ENCODE results near the gene EEF2K. TPM values are rescaled to one million over a fixed set of nuclear protein-coding genes. Genes with fewer than 3 reads are reported as not detected.
A peak's percentile ranks its signal among the peaks of the same experiment; 100 is the strongest.

The EEF2K gene
- total and polyA plus RNA-seq, 2 of the 13 experiments (the other 11 are each of a cell fraction or from before 2014, with no cell fraction given), result 22.0 to 23.8 TPM

DNA sequence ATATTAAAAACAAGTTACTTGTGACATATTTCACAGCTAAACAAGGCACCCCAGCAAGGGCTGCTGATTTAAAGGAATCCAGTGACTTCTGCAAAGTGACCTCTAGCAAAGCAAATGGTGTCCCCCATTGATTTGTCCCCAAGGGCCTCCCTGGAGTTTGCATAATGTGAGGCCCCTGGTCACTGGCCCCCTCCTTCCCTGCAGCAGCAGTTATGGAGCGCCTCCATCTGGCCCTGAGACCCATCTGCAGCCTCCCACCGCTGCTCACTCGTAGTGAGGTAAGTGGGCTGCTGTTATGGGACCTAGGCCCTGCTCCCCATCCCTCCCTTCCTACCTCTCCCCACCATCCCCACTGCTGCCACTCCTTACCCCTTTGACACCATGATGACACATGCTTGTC, 19.6 kb upstream of the EEF2K start (continued):
- TF ChIP-seq ZNF687 (CRISPR knock-in tag; IDR thresholded peaks at IDR 0.05), result peak; percentile 42; the same call in 1 of the 2 replicates

DNA sequence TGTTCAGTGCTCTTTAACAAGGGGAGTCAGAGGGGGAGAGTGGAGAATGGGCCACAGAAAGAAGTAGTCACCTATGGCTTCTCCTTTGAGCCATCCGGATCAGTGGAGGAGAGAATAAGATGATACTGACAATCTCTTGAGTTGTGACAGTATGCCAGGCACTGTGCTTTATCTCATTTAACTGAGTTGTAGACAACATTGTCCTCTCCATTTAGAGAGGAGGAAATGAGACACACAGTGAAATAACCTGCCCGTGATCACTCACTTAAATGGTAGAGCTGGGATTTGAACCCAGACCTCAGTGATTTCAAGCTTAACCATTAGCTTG, 17.8 kb upstream of the EEF2K start:
- in situ Hi-C loops (cut with HindIII; ENCODE audit: extremely low pct_ligation_motif_present, low pct_unique_long_range_greater_than_20kb) (loop anchor here (5.0 kb wide), 2 partner anchors 66 to 191 kb away; no protein-coding TSS in a partner anchor), intact Hi-C loops (cut with micrococcal nuclease; ENCODE audit: unreplicated experiment) (loop anchor here (1.0 kb wide), 4 partner anchors 89 to 237 kb away; partner anchors contain the start of gene PDZD9)
- FAIRE-seq, result no peak
- no peak for ATAC-seq
- no peaks in the 10 kb centered on the region; a peak in 2 of 5 replicates for H3K27me3 ChIP-seq (ENCODE audit: control insufficient read depth in 1 of 2, insufficient read depth in 2 of 2, low read length in 2 of 2)
- H3K9me3 ChIP-seq (ENCODE audit: low read length), result no peaks in the 10 kb centered on the region
- H3K36me3 ChIP-seq (replicated peaks in 1 of 2; ENCODE audit: control insufficient read depth in 1 of 2, insufficient read depth in 2 of 2, low read length in 2 of 2), result no peaks in the 10 kb centered on the region
- no peak overlapping the region for H3K4me3 ChIP-seq (replicated peaks in 1 of 3; ENCODE audit: insufficient read depth in 1 of 3, low read depth in 2 of 3, low read length in 3 of 3)
- no peak overlapping the region for H3K9ac ChIP-seq (ENCODE audit: insufficient read depth, low read depth, low read length)
- ChIA-PET POLR2A (interaction anchor here (0.6 to 7.3 kb wide), 8 partner anchors 13 to 236 kb away, joined by 3 to 68 read pairs (median 4); partner anchors contain the start of genes MOSMO, POLR3E and UQCRC2), CTCF (ENCODE audit: low intra/inter-chr PET ratio, low total read pairs) (interaction anchor here (1.2 to 2.8 kb wide), 3 partner anchors 109 to 187 kb away, joined by 3 to 33 read pairs (median 9); partner anchors contain the start of genes PDZD9 and POLR3E)
- DNase-seq (ENCODE audit: low spot score), result no peak
- no peak overlapping the region for H2AFZ ChIP-seq (ENCODE audit: low read length)
- no peaks in the 10 kb centered on the region for H4K20me1 ChIP-seq (ENCODE audit: insufficient read depth, low read length)
- no peak overlapping the region for H3K27ac ChIP-seq (ENCODE audit: extremely low read length, insufficient read depth, low read length)
- peaks cover 44% of the 10 kb centered on the region for H3K4me1 ChIP-seq (ENCODE audit: insufficient read depth, low read length)
- no peaks in the 10 kb centered on the region for H3K79me2 ChIP-seq (ENCODE audit: insufficient read depth, low read length)
- BruUV-seq (replicated peaks), result no TSS peak
- peak overlapping the region; percentile 99 for H3K4me2 ChIP-seq (ENCODE audit: low read depth, low read length)
- whole genome bisulfite sequencing (ENCODE audit: low lambda C conversion rate), result 77% methylated on average over 2 of the region's 2 CpGs
- TF ChIP-seq PRDM15 (CRISPR knock-in tag; IDR thresholded peaks at IDR 0.05), result 0 out of 2 replicates have a peak, but pooled peaks have one; percentile 19
- 0 out of 2 replicates have a peak, but pooled peaks have one; percentile 14 for TF ChIP-seq ZNF670 (CRISPR knock-in tag; IDR thresholded peaks at IDR 0.05; ENCODE audit: borderline replicate concordance)
- TF ChIP-seq, protein P1, sequence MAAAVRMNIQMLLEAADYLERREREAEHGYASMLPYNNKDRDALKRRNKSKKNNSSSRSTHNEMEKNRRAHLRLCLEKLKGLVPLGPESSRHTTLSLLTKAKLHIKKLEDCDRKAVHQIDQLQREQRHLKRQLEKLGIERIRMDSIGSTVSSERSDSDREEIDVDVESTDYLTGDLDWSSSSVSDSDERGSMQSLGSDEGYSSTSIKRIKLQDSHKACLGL (CRISPR knock-in tag; IDR thresholded peaks at IDR 0.05), result no peak
- TF ChIP-seq, protein P2, sequence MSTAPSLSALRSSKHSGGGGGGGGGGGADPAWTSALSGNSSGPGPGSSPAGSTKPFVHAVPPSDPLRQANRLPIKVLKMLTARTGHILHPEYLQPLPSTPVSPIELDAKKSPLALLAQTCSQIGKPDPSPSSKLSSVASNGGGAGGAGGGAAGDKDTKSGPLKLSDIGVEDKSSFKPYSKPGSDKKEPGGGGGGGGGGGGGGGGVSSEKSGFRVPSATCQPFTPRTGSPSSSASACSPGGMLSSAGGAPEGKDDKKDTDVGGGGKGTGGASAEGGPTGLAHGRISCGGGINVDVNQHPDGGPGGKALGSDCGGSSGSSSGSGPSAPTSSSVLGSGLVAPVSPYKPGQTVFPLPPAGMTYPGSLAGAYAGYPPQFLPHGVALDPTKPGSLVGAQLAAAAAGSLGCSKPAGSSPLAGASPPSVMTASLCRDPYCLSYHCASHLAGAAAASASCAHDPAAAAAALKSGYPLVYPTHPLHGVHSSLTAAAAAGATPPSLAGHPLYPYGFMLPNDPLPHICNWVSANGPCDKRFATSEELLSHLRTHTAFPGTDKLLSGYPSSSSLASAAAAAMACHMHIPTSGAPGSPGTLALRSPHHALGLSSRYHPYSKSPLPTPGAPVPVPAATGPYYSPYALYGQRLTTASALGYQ (CRISPR knock-in tag; IDR thresholded peaks at IDR 0.05), result no peak
- no peak for TF ChIP-seq IKZF1 (IDR thresholded peaks at IDR 0.05)
- no peak for TF ChIP-seq THYN1 (CRISPR knock-in tag; IDR thresholded peaks at IDR 0.05; ENCODE audit: borderline replicate concordance, low read depth)
- no peak for TF ChIP-seq PHF20 (CRISPR knock-in tag; IDR thresholded peaks at IDR 0.05)
- TF ChIP-seq ZNF549 (CRISPR knock-in tag; IDR thresholded peaks at IDR 0.05), result peak; percentile 67; the same call in 1 of the 2 replicates
- TF ChIP-seq, protein P3, sequence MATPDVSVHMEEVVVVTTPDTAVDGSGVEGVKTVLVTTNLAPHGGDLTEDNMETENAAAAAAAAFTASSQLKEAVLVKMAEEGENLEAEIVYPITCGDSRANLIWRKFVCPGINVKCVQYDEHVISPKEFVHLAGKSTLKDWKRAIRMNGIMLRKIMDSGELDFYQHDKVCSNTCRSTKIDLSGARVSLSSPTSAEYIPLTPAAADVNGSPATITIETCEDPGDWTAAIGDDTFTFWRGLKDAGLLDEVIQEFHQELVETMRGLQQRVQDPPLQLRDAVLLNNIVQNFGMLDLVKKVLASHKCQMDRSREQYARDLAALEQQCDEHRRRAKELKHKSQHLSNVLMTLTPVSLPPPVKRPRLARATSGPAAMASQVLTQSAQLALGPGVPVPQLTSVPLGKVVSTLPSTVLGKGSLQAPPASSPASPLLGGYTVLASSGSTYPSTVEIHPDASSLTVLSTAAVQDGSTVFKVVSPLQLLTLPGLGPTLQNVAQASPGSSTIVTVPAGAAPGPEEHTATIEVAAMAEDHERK (CRISPR knock-in tag; IDR thresholded peaks at IDR 0.05; ENCODE audit: low read depth), result no peak

Measured in HepG2 (cell line).